PFSK-1 (cell line): Measurements from ENCODE around the gene GOLGB1.

Experiments
- POLR2AphosphoS5 ChIP-seq: IDR thresholded peaks from 2 replicates; pipeline ENCODE4 v1.6.1; 2012; ENCODE audit warnings: low read depth, mild to moderate bottlenecking, control low read depth, low read length, moderate library complexity
- REST ChIP-seq, 2 experiments: IDR thresholded peaks; 2 replicates each; pipeline versions ENCODE4 v1.6.1 to v1.8.0; 2011 to 2012; ENCODE audit warnings: low read depth in 2 of 2, low read length in 2 of 2, control low read depth in 1 of 2, inconsistent platforms in 1 of 2, mild to moderate bottlenecking in 1 of 2, moderate library complexity in 1 of 2; ENCODE audit not compliant: insufficient read depth in 1 of 2

- no peak for TF ChIP-seq POLR2AphosphoS5
- TF ChIP-seq REST (IDR thresholded peaks at IDR 0.05; ENCODE audit: insufficient read depth in 1 of 2, low read depth in 2 of 2, low read length in 2 of 2) = no peak
These were observed 18.4 kb downstream of the GOLGB1 start for GRCh38 chr3:121730940-121731687.
